Measurements from ENCODE around the gene CSRNP3. TPM values are rescaled to one million over a fixed set of nuclear protein-coding genes. Genes with fewer than 3 reads are reported as not detected.

CSRNP3 gene
- total RNA-seq, 2 donors from 2014 or later, result 8.3 to 16.1 TPM

GRCh38 chr2:165533331-165533730, 63.8 kb downstream of the CSRNP3 start:
- Mint-ChIP-seq H3K4me3 (no peak overlapping the region), H3K36me3 (ENCODE audit: low read depth) (no peaks in the 10 kb centered on the region)
- no peak for TF ChIP-seq CTCF (conservative IDR thresholded peaks at IDR 0.05)

GRCh38 chr2:165535471-165535870, 66.0 kb downstream of the CSRNP3 start:
- Histone ChIP-seq H3K27ac (ENCODE audit: low read depth, low read length) (no peak overlapping the region), H3K9me3 (ENCODE audit: control insufficient read depth, low read length) (no peaks in the 10 kb centered on the region), H3K4me1 (ENCODE audit: control insufficient read depth, insufficient read depth, low read length) (no peaks in the 10 kb centered on the region), H3K36me3 (ENCODE audit: control insufficient read depth, insufficient read depth, low read length) (no peaks in the 10 kb centered on the region), H3K9ac (ENCODE audit: extremely low read depth, low read length, poor library complexity, severe bottlenecking) (no peak overlapping the region), H3K4me3 (ENCODE audit: low read length) (no peak overlapping the region), H3K27me3 (ENCODE audit: control insufficient read depth, insufficient read depth, low read length, poor library complexity, severe bottlenecking) (no peaks in the 10 kb centered on the region)
- no peaks in the 10 kb centered on the region for H3K9me3 Mint-ChIP-seq
- no peak overlapping the region for H3K4me3 Mint-ChIP-seq
- H3K27ac Mint-ChIP-seq, result no peak overlapping the region
- WGBS, 2 experiments (ENCODE audit: insufficient coverage in 1 of 2, insufficient read length in 1 of 2), result 65 to 70% methylated on average over 2 of the region's 2 CpGs
- peaks cover 6% of the 10 kb centered on the region for H3K4me1 Mint-ChIP-seq
- H3K36me3 Mint-ChIP-seq (ENCODE audit: low read depth), result no peaks in the 10 kb centered on the region
- no peak for DNase-seq
- no peaks in the 10 kb centered on the region for H3K27me3 Mint-ChIP-seq (ENCODE audit: insufficient read depth)
- no peak for TF ChIP-seq CTCF (conservative IDR thresholded peaks at IDR 0.05)

More at GRCh38 chr2:165533331-165533730, 63.8 kb downstream of the CSRNP3 start:
- Histone ChIP-seq H3K36me3 (ENCODE audit: control insufficient read depth, insufficient read depth, low read length) (no peaks in the 10 kb centered on the region), H3K9me3 (ENCODE audit: control insufficient read depth, low read length) (no peaks in the 10 kb centered on the region), H3K4me1 (ENCODE audit: control insufficient read depth, insufficient read depth, low read length) (no peaks in the 10 kb centered on the region), H3K4me3 (ENCODE audit: low read length) (no peak overlapping the region), H3K27ac (ENCODE audit: low read depth, low read length) (no peak overlapping the region), H3K9ac (ENCODE audit: extremely low read depth, low read length, poor library complexity, severe bottlenecking) (no peak overlapping the region), H3K27me3 (ENCODE audit: control insufficient read depth, insufficient read depth, low read length, poor library complexity, severe bottlenecking) (no peaks in the 10 kb centered on the region)
- Mint-ChIP-seq H3K27ac (no peak overlapping the region), H3K9me3 (no peaks in the 10 kb centered on the region), H3K4me1 (peaks cover 3% of the 10 kb centered on the region), H3K27me3 (ENCODE audit: insufficient read depth) (no peaks in the 10 kb centered on the region)
- 88 to 97% methylated on average over 1 of the region's 1 CpG for WGBS, 2 experiments (ENCODE audit: insufficient coverage in 1 of 2, insufficient read length in 1 of 2)
- no peak for DNase-seq

DNA sequence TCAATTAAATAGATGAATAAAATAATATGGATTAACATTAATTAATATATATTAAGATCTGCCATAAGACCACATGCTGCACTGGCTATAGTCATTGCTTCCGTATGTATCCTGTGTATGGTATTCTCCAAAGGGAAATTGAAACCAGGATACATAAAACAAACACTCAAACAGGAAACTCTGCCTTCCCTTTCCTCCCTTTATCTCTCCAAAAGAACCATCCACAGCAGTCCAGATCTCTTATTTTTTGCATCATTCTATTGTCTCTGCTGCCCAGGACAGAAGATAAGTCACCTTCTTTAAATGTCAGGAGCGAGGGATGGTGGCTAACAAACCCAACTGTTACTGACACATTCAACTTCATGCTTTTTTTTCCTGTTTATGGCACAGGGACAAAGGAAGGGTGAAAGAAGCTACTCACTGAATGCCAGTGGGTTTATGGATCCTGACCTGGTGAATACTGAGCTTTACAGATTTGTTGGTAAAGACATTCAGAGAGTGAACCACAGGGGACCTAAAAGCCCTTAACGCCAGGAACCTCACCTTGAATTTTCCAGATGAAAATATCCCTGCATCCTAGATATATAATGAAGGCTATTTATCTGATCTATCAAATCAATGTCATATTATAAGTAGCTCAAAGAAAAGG, 67.5 kb downstream of the CSRNP3 start:
- no peak overlapping the region for H3K4me3 Mint-ChIP-seq
- H3K27ac ChIP-seq (ENCODE audit: low read depth, low read length), result no peak overlapping the region
- no peaks in the 10 kb centered on the region for H3K36me3 Mint-ChIP-seq (ENCODE audit: low read depth)
- TF ChIP-seq CTCF (conservative IDR thresholded peaks at IDR 0.05), result no peak
- H3K27ac Mint-ChIP-seq, result no peak overlapping the region
- peaks cover 8% of the 10 kb centered on the region for H3K4me1 Mint-ChIP-seq
- H3K9ac ChIP-seq (ENCODE audit: extremely low read depth, low read length, poor library complexity, severe bottlenecking), result no peak overlapping the region
- H3K9me3 ChIP-seq (ENCODE audit: control insufficient read depth, low read length), result no peaks in the 10 kb centered on the region
- no peak overlapping the region for H3K4me3 ChIP-seq (ENCODE audit: low read length)
- no peaks in the 10 kb centered on the region for H3K27me3 ChIP-seq (ENCODE audit: control insufficient read depth, insufficient read depth, low read length, poor library complexity, severe bottlenecking)
- 60 to 67% methylated on average over 1 to 3 of the region's 3 CpGs for WGBS, 2 experiments (ENCODE audit: insufficient coverage in 1 of 2, insufficient read length in 1 of 2)
- no peaks in the 10 kb centered on the region for H3K4me1 ChIP-seq (ENCODE audit: control insufficient read depth, insufficient read depth, low read length)
- no peak for DNase-seq
- H3K36me3 ChIP-seq (ENCODE audit: control insufficient read depth, insufficient read depth, low read length), result no peaks in the 10 kb centered on the region
- H3K27me3 Mint-ChIP-seq (ENCODE audit: insufficient read depth), result no peaks in the 10 kb centered on the region
- no peaks in the 10 kb centered on the region for H3K9me3 Mint-ChIP-seq

All from endodermal cell (in vitro differentiated cells).